Epithelial cell of proximal tubule (primary cell): Measurements from ENCODE around the gene MILR1. TPM values are rescaled to one million over a fixed set of nuclear protein-coding genes. Genes with fewer than 3 reads are reported as not detected.
A peak's percentile ranks its signal among the peaks of the same experiment; 100 is the strongest.
"Not testable (repeated sequence)": the region's sequence is repeated elsewhere in the genome, so short reads cannot be mapped to it uniquely, and the experiment has no call there.

Source experiments
- DNase-seq: peaks from one replicate; pipeline ENCODE4 v3.0.0-alpha.2; 2011; ENCODE audit warnings: low read depth
- H3K4me3 ChIP-seq: 2 replicates; pipeline ENCODE4 v1.5.1; 2011; ENCODE audit warnings: low read depth, mild to moderate bottlenecking, low read length
- CTCF ChIP-seq: conservative IDR thresholded peaks from 2 replicates; pipeline ENCODE4 v1.5.1; 2012; ENCODE audit warnings: low read depth, mild to moderate bottlenecking, low read length
- total RNA-seq: library from RNA; depleted of rRNA; stranded (reverse); fragments of >200 nt; gene quantifications from 2 replicates; pipeline ENCODE4 v1.2.3, GENCODE V29; 2015

MILR1 gene
- total RNA-seq, 1 donor from 2014 or later: not detected

GRCh38 chr17:64443086-64443760, 5.7 kb upstream of the MILR1 start:
- no peak for TF ChIP-seq CTCF
- DNase-seq: no peak
- H3K4me3 ChIP-seq: no peak overlapping the region

GRCh38 chr17:64447526-64447925, 1.4 kb upstream of the MILR1 start:
- H3K4me3 ChIP-seq: no peak overlapping the region
- no peak for TF ChIP-seq CTCF
- no peak for DNase-seq

GRCh38 chr17:64449545-64449944, 630 bp downstream of the MILR1 start:
- TF ChIP-seq CTCF: no peak
- no peak overlapping the region for H3K4me3 ChIP-seq
- DNase-seq: no peak

GRCh38 chr17:64455993-64456885, 7.3 kb downstream of the MILR1 start:
- no peak for TF ChIP-seq CTCF
- no peak overlapping the region for H3K4me3 ChIP-seq
- DNase-seq: no peak

GRCh38 chr17:64457156-64457555, 8.2 kb downstream of the MILR1 start:
- no peak for TF ChIP-seq CTCF
- DNase-seq: no peak
- no peak overlapping the region for H3K4me3 ChIP-seq

GRCh38 chr17:64458756-64459155, 9.8 kb downstream of the MILR1 start:
- no peak overlapping the region for H3K4me3 ChIP-seq
- TF ChIP-seq CTCF: no peak
- no peak for DNase-seq

GRCh38 chr17:64459284-64459747, 10.4 kb downstream of the MILR1 start:
- H3K4me3 ChIP-seq: no peak overlapping the region
- TF ChIP-seq CTCF: no peak
- peak; percentile 32 for DNase-seq

- not testable (repeated sequence) for H3K4me3 ChIP-seq, DNase-seq
Measured at GRCh38 chr17:64459818-64460217, 10.9 kb downstream of the MILR1 start.
